T-helper 9 cell (primary cell): ENCODE measurements around the gene CAPN10.
"Not testable (repeated sequence)": the region's sequence is repeated elsewhere in the genome, so short reads cannot be mapped to it uniquely, and the experiment has no call there.

Experiments
- DNase-seq: peaks from one replicate; pipeline ENCODE4 v3.0.0-alpha.2; 2020

The CAPN10 gene

DNA sequence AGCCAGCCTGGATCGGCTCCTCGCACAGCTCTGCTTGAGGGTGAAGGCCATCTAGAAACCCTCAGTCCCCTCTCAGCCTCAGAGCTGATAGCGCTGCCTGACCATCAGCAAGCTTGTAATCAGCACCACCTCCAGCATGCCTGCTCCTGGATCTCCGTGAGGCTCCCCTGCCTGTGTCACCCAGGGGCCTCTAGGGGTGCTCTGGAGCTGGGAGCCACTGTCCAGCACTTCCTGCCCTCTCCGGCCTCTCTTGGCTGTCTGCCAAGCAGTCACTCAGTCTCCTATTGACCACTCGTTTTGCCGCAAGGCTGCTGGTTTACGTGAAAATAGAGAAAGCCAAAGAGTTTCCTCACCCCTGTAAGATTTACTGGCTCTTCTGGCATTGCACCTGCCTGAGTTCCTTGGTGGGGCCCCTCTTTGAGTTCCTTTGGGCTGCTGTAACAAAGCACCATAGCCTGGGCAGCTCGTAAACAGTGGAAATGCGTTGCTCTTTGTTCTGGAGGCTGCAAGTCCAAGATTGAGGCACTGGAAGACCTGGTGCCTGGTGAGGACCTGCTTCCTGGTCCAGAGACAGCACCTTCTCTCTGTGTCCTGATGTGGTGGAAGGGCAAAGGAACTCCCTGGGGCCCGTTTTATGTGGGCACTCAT, 17.9 kb downstream of the CAPN10 start:
- DNase-seq, result no peak

DNA sequence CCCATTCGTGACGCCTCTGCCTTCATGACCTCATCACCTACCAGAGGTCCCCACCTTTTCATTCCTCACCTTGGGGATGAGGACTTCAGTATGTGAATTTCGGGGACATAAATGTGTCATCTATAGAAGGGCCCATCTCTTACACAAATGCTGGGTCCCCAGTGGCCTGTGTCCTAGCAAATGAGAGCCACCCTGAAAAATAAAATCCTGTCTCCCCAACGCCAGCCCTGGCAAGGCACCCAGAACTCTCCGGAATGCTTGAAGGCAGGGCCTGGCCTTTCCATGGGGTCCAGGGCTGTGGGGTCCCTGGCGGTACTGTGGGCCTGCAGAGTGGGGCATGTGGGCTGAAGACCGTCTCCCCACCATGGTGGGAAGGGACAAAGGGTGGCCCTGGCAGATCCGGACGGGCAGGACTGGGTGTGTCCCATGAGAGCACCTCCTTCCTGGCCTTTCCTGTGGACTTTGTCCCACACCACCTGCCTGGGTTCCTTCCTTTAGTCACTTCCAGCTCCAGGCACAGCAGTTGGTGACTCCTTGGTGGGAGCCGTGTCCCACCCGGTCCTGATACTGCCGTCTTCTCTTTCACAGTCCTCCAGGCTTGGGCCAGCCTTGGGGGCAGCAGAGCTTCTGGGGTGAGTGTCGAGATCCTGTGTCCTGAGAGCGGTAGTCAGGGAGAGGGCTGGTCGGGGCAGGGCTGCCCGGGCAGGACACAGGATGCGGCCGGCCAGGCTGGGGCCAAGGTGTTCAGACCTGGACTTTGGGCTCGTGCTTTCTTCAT, 18.6 kb downstream of the CAPN10 start:
- DNase-seq, result no peak

DNA sequence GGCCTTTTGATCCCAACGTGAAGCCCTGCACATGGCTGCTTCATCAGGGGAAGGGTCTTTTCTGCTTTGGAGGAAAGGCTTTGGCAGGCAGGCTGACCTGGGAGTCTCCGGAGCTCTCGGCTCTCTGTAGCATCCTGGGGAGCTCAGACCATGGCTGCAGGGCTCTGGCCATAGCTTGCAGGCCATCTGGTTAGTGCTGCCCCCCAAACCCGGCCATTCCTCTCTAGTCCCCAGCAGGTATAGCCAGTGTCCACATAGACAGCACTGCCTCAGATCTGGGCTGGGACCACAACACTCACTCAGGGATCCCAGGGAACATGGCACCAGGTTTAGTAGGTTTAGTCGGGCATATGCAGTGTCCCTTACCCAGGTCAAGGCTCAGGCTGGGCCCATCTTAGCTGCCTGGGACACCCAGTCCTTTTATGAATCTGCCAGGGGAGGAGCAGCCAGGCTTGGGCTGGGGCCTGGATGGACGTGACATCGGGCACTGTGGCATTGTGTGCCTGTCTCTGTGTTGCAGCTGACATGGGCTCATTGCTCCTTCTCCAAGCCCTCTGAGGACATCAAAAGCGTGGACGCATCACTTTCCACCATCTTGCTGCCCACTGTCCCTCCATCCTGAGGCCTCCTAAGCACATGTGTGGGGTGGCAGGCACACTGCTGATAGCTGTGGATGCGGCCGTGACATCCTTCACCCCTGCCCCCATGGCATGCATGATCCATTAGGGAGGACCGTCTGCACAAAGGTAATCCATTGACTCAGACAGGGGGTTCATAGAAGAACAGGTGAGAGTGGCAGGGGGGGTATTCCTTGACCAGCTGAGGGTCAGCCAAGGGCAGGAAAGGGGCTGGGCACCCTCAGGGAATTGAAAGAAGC, 19.6 kb downstream of the CAPN10 start:
- no peak for DNase-seq

DNA sequence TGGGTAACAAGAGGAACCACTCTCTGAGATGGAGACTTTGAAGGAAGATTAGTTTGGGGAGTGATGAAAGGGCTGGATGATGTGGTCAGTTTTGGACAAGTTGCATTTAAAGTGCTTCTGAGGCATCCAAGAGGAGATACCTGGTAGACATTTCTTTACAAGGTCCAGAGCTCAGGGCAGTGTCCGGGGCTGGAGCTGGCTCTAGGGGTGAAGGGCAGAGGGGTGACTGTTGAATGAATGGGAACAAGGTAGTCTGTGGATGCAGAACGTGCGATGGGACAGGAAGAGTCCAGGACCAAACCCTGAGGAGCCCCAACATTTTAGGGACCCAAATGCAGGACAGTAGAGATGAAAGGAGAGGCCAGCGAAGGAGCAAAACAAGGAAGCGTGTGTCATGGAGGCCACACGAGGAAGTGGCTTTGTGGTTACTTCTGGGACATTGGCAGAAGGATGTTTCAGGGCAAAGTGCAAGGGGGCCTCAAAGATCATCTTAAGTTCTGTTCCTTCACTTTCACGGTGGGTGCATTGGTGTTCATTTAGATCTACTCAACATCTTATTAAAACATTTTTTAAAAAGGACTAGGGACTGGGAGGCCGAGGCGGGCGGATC, 25.2 kb downstream of the CAPN10 start:
- no peak for DNase-seq

DNA sequence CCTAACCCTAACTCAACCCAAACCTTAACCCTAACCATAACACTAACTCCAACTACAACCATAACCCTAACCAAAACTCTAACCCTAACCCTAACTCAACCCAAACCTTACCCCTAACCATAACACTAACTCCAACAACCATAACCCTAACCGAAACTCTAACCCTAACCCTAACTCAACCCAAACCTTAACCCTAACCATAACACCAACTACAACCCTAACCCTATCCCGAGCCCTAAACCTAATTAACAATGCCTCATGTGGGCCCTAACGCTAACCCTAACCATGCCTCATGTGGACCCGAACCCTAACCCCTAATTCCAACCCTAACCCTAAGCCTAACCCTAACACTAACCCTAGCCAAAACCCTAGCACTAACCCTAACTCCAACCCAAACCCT, 27.2 kb downstream of the CAPN10 start:
- DNase-seq, result no peak

DNA sequence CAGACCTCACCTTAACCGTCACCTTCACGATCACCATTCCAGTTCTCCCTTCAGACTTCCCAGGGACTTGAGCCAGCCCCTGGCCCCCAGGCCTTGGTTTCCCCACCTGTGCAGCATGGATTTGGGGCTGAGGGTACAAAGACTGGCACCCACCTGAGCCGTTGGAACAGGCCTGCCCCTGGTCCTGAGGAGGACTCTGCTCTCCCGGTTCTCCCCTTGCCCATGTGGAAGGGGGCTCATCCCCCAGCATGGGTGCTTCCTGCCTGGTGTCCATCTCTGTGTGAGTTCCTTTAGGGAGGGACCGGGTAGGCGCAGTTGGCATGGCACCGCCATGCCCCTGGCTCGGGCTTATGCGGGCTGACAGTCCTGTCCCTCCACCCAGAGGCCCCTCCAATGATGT, 27.9 kb downstream of the CAPN10 start:
- DNase-seq, result no peak

DNA sequence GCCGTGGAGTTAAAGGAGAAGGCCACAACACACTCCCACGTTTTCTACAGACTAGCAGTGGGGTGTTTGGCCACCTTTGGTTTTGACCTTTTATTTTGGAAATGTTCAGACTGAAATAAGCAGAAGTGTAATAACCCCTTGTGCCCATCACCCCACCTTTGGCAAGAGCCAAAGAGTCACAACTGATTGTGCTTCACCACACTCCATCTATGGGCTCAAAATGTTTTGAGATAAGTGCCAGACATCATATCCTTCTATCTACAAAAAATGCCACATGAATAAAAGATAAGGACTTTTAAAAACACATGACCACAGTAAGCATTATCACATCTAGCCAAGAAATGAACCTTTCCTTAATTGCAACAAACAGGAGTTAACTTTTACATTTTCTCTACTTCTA, 28.9 kb downstream of the CAPN10 start:
- DNase-seq, result no peak

DNA sequence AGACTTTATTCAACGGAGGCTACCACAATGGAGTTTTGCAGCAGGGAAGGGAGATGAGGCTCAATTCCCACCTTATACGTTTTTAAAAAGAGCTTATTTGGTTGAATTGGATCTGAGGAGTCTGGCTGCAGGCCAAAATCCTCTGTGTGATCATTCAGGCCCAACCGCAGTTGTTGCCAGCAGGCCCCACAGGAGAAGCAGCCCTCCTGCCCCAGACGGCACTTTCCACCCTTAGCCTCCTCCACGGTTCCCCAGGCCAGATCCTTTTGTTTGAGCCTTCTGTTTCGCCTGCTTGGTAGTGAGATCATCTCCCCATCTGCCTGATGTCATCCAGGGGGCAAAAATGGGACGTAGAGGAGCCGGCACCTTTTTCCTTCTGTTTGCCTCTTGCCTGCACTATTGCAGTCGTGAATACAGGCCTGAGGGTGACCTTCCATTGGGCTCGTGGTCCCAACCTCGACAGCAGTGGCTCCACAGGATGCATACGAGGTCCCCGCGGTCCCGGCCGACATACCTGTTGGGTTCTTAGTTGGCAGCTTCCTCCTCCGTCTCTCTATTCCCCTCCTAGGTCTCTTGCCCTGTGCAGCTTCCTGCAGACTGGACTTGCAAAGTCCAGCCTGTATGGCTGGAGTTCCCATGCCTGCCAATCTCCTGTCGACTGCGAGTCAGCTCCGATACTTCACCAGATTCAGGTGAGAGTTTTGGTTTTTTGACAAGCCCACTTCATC, 29.4 kb downstream of the CAPN10 start:
- DNase-seq, result no peak

DNA sequence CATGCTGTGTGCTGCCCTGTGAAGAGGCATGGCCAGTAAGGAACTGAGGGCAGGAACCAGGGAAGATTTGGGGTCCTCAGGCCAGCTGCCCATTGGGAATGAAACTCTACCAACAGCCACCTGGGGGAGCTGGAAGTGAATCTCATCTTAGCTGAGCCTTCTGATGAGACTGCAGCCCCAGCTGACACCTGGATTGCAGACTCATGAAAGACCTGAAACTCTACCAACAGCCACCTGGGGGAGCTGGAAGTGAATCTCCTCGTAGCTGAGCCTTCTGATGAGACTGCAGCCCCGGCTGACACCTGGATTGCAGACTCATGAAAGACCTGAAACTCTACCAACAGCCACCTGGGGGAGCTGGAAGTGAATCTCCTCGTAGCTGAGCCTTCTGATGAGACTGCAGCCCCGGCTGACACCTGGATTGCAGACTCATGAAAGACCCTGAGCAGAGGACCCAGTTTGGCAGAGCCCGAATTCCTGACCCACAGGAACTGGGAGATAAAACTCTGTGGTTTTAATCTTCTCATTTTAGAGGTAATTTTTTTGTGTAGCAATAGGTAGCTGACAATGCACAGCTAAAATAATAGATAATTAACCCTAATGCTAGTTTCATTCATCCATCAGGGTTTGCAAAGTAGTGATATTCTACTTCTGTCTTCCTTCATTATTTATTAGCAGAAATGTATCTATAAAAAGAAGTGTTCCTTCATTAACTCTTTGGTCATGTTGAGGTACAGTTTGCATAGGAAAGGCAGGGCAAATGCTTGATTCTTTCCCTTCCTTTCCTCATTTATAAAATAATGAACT, 30.5 kb downstream of the CAPN10 start:
- DNase-seq, result not testable (repeated sequence)

DNA sequence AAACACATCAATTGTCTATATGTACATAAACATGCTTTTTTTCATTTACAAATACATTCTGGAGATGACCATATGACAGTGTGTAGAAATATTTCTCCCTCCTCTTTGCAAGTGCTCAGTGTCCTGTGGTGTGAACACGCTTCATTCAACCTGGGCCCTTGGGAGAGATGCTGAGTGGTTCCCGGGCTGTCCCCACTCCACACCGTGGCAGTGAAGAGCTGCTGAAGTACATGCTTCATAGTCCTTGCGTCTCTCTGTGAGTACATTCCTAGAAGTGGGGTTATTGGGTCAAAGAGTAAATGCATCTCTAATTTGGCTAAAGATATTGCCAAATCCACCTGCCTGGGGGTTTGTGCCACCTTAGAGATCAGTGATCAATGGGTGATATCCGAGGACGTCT, 32.2 kb downstream of the CAPN10 start:
- DNase-seq, result no peak

DNA sequence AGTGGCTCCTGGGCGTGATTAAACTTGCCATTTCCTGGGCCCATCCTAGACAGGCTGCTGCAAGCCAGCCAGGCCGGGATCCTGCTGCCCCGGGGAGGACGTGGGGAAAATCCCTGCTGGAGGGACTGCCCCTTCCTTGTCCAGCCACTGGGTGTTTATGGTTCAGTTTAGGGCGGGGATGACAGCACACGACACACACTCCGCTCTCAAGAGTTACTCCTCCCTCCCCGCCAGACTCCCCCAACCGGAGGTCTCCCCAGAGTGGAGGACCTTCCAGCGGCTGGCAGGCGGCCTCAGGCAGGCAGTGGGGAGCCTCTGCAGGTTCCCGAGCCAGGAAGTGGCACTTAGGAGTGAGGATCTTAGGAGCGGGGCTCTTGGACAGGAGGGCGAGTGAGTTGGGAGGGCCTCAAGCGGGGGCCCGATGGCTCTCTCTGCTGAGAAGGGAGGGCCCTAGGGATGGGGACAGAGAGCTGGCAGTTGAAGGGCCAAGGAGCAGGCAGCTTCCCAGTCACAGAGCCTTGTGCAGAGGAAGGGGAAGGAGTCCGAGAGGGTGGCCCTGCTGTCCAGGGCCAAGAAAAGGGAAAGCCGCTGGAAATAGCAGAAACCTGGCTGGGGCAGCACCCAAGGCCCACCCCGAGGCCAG, 33.1 kb downstream of the CAPN10 start:
- no peak for DNase-seq

DNA sequence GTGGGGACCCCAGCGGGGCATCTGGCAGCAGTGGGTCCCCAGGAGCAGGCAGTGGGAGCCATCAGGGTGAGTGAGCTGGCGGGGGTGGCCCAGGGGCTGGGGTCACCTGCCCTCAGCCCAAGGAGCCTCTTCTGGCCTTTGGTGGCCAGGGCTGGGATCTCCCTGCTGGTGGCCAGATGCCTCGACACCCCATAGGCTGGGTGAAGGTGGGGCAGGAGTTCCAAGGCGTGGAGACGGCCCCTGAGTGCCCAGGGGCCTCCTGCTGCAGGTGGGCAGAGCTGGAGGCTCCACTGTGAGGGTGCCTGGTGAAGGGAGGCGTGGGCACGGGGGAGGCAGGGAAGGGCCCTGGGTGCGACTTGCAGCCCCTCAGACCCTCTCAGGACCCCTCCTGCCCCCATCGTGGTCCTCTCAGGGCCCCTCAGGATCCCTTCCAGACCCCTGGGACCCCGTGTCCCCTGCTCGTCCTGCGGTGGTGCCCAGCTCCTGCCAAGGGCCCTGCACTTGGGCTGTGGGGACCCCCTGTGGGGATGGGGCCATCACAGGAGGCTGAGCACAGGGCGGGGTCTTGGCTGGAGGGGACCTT, 33.7 kb downstream of the CAPN10 start:
- DNase-seq, result no peak

DNA sequence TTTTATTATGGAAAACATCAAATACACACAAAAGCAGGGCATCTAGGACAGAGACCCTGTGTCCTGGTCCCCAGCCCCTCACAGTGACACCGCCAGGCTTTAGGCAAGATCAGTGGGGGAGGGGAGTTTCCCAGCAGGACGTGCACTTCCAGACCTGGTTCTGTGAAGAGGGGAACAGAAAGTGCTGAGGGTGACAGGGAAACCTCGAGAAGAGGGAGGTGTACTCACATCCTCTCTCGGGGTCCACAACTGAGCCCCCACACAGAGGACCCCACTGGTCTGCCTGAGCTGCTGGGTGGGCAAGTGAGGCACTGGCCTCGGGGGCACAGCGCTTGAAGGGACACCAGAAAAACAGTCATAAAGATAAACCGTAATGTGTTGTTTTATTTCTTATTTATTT, 34.3 kb downstream of the CAPN10 start:
- DNase-seq, result no peak

DNA sequence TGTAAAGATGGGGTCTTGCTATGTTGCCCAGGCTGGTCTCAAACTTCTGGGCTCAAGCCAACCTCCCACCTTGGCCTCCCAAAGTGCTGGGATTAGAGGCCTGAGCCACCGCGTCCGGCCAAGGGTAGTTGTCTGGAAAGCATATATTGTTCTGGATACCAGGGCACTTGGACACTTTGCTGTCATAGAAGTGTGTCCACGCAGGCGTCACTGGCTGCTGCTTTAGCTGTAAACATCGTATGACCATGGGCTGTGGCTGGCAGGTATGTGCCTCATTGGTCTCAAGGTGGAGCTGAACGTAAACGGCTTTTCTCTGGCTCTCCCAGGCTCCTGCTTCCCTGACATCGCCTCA, 35.5 kb downstream of the CAPN10 start:
- DNase-seq, result no peak

DNA sequence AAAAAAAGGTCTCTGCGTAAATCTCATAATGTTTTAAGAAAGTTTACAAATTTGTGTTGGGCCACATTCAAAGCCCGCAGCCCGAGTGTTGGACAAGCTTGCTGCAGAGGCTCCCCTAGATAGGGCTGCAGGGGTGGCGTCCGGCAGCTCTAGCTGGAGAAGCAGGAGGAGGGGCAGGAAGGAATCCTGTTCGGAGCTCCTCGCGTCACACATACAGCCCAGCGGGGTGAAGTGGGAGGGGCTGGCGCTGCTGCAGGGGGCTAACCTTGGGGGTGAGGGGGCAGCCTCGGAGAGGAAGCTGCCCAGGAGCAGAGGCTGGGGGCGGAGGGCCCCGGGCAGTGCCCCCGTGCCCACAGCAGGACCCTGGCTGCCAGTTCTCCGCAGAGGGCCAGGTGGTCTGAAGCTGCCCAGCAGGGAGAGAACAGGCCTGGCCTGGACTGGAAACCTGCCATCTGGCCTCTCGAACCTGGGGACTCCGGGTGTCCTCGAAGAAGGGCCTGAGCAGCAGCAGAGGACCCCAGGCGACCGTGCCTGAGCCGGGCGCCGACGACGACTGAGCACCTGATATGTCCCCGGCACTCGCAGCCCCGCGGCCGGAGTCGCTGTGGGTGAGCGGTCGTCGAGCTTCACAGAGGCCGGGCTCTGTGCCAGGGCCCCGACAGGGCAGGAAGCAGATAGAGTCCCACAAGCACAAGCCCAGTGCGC, 36.1 kb downstream of the CAPN10 start:
- DNase-seq, result peak; percentile 46

DNA sequence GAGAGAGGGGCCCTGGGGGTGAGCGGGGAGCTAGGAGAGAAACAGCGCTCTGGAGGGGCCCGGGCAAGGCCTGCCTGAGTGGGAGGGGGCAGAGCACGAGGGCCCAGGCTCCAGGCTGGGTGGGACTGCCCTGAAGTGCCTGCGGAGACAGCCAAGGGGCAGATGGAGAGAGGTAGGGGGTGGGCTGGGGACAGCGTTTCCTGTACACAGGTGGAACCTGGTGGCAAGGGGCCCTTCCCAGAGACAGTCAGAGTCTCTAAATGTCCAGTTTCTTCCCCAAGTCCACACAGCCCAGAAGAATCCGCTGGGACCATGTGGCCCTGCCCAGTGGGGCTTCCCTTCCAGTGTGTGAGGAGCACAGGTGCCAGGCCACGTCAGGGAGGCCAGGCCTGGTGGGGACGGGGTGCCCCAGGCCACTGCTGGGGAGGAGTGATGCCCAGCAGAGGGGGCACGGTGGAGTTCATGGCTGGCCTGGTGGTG, 37.0 kb downstream of the CAPN10 start:
- DNase-seq, result no peak

DNA sequence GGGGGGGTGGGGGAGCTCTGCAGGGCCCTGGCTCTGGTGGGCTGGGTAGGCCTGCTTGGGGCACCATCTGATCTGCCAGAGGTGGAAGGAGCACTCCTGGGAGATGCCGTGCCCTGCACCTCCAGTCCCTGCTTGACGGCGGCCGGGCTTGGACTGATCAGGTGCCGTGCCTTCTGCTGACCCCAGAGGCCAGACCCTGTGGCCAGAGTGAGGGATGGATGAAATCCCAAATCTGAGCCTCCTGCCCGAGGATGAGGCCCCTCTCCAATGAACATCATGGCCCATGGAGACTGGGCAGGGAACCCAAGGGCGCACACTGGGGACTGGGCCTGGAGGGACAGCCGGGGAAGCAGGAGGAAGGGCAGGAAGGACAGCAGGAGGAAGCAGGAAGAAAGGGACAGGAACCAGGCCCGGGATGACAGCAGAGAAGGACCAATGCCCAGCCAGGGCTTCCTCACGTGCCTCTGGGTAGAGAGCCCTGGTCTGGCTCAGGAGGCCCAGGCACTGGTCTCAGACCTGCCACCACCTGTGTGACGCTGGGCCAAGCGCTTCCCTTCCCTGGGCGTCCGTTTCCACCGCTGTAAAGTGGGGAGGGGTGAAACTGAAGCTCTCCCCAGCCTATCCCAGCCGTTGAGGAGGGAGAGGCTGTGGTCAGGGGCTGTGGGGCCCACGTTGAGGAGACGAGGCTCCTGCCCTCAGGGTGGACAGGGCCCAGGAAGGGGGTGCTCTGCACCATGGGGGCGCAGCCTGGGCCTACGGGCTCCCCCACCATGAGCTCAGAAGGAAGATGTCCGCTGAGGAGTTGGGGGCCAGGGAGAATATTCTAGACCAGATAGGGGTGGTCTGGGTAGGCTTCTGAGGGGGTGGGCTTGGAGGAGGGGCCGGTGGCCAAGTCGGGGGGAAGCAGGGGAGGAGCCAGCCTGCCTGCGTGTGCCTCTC, 37.7 kb downstream of the CAPN10 start:
- DNase-seq, result no peak

DNA sequence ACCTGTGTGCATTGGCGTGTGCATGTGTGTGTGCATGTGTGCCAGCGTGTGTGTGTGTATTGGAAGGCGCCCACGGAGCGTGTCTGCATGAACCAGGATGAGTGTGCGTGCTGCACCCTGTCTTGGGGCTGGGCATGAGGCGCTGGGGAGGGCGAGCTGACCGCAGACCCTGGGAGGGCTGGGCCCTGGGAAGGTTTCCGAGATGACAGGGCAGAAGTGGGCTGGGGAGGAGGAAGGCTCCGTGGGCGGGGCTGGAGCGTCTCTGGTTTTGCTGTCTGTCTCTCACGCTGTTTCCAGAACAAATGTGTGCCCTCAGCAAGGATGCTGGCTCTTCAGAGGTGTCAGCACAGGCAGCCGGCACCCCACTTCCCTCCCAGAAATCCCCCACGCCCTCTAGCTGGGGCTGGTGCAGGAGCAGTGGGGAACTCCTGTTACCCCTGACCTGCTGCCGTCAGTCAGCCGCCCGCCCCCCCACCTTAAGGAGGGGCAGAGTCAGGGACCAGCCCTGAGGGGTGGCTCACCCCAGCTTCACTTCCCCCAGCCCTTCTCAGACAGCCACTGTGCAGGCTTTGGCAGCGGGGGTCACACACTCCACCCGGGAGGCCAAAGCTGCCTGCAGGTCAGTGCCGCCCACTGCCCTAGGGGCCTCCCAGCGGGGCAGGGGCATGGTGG, 38.6 kb downstream of the CAPN10 start, which contains the start of gene GPR35:
Gene GPR35 (plus strand): TSS at position 531 of the 672 bp plus-strand sequence. CDS start 4,473 bp downstream, outside the sequence.
- peak; percentile 79 for DNase-seq
